ENCODE data around the gene SLC6A18. TPM values are rescaled to one million over a fixed set of nuclear protein-coding genes. Genes with fewer than 3 reads are reported as not detected.
"Not testable (repeated sequence)": the region's sequence is repeated elsewhere in the genome, so short reads cannot be mapped to it uniquely, and the experiment has no call there.

Gene SLC6A18
- total and polyA plus RNA-seq, 2 experiments from 2014 or later = 0.35 TPM; not detected in 1

DNA sequence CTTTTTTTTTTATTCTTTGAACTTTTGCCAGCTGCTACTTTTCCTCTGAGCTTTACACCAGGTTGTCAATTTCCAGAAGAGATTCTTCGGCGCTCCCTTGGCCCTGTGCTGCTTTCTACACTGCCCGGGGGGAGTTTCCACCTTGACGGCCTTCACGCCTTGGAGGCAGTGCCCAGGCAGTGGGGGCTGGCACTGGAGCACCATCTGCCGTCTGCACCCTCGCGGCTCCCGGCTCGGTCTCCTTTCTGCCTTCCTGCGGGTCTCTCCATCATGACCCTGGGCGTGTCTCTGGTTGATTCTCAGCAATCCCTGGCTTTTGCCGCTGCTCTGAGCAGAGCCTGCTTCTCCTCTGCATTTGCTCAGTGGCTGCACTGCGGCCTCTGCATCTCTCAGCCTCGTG, 2.9 kb downstream of the SLC6A18 start:
- no peak overlapping the region for H3K4me2 ChIP-seq

GRCh38 chr5:1229023-1229422, 3.8 kb downstream of the SLC6A18 start:
- not testable (repeated sequence) for H4K20me1 ChIP-seq (ENCODE audit: insufficient read depth, poor library complexity, severe bottlenecking); H3K27ac ChIP-seq; H3K79me2 ChIP-seq; H3K27me3 ChIP-seq; H3K4me1 ChIP-seq (ENCODE audit: insufficient read depth); H3K9me3 ChIP-seq (ENCODE audit: low read depth); H3K4me2 ChIP-seq; H2AFZ ChIP-seq; DNase-seq (ENCODE audit: low spot score); H3K4me3 ChIP-seq; H3K36me3 ChIP-seq (replicated peaks; ENCODE audit: insufficient read depth, low read depth); H3K9me2 ChIP-seq (replicated peaks; ENCODE audit: insufficient read depth)
- WGBS (ENCODE audit: low lambda C conversion rate, missing lambda C conversion rate) = 94% methylated on average over 7 of the region's 11 CpGs

More for the DNA sequence above, 2.9 kb downstream of the SLC6A18 start:
- no peak overlapping the region for H2AFZ ChIP-seq
- H3K79me2 ChIP-seq = no peaks in the 10 kb centered on the region
- H3K27ac ChIP-seq = no peak overlapping the region
- no peaks in the 10 kb centered on the region for H3K9me3 ChIP-seq (ENCODE audit: low read depth)
- no peaks in the 10 kb centered on the region for H3K36me3 ChIP-seq (replicated peaks; ENCODE audit: insufficient read depth, low read depth)
- no peak for DNase-seq (ENCODE audit: low spot score)
- no peaks in the 10 kb centered on the region for H3K4me1 ChIP-seq (ENCODE audit: insufficient read depth)
- H3K27me3 ChIP-seq = no peaks in the 10 kb centered on the region
- H3K9me2 ChIP-seq (replicated peaks; ENCODE audit: insufficient read depth) = no peaks in the 10 kb centered on the region
- WGBS (ENCODE audit: low lambda C conversion rate, missing lambda C conversion rate) = 61% methylated on average over 15 of the region's 15 CpGs
- TF ChIP-seq CTCF (IDR thresholded peaks at IDR 0.05; ENCODE audit: poor library complexity) (no peak), EZH2phosphoT487 (IDR thresholded peaks at IDR 0.05; ENCODE audit: low read depth, severe bottlenecking, unreplicated experiment) (no peak), EZH2 (IDR thresholded peaks at IDR 0.05; ENCODE audit: borderline replicate concordance) (no peak)
- H4K20me1 ChIP-seq (ENCODE audit: insufficient read depth, poor library complexity, severe bottlenecking) = no peaks in the 10 kb centered on the region
- H3K4me3 ChIP-seq = no peak overlapping the region

DNA sequence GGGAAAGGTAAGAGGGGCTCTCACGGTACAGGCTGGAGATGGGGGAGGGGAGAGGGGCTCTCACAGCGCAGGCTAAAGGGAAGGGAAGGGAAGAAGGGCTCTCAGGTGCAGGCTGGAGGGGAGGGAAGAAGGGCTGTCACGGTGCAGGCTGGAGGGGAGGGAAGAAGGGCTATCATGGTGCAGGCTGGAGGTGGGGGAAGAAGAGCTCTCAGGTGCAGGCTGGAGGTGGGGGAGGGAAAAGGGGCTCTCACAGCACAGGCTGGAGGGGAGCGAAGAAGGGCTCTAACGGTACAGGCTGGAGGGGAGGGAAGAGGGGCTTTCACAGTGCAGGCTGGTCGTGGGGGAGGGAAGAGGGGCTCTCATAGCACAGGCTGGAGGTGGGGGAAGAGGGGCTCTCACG, 4.6 kb downstream of the SLC6A18 start:
- no peak overlapping the region for H3K27ac ChIP-seq
- H3K4me3 ChIP-seq = no peak overlapping the region
- no peaks in the 10 kb centered on the region for H3K9me3 ChIP-seq (ENCODE audit: low read depth)
- no peak overlapping the region for H3K4me2 ChIP-seq
- H2AFZ ChIP-seq = no peak overlapping the region
- DNase-seq (ENCODE audit: low spot score) = no peak
- H3K27me3 ChIP-seq = no peaks in the 10 kb centered on the region
- no peaks in the 10 kb centered on the region for H3K79me2 ChIP-seq
- H3K36me3 ChIP-seq (replicated peaks; ENCODE audit: insufficient read depth, low read depth) = no peaks in the 10 kb centered on the region
- TF ChIP-seq CTCF (IDR thresholded peaks at IDR 0.05; ENCODE audit: poor library complexity) (no peak), EZH2phosphoT487 (IDR thresholded peaks at IDR 0.05; ENCODE audit: low read depth, severe bottlenecking, unreplicated experiment) (no peak), EZH2 (IDR thresholded peaks at IDR 0.05; ENCODE audit: borderline replicate concordance) (no peak)
- H3K4me1 ChIP-seq (ENCODE audit: insufficient read depth) = no peaks in the 10 kb centered on the region
- H4K20me1 ChIP-seq (ENCODE audit: insufficient read depth, poor library complexity, severe bottlenecking) = no peaks in the 10 kb centered on the region
- WGBS (ENCODE audit: low lambda C conversion rate, missing lambda C conversion rate) = 83% methylated on average over 1 of the region's 7 CpGs
- no peaks in the 10 kb centered on the region for H3K9me2 ChIP-seq (replicated peaks; ENCODE audit: insufficient read depth)

GRCh38 chr5:1230551-1230950, 5.4 kb downstream of the SLC6A18 start:
- TF ChIP-seq EZH2 (IDR thresholded peaks at IDR 0.05; ENCODE audit: borderline replicate concordance) (no peak), CTCF (IDR thresholded peaks at IDR 0.05; ENCODE audit: poor library complexity) (no peak)
- no peak for DNase-seq (ENCODE audit: low spot score)
- Histone ChIP-seq H2AFZ (no peak overlapping the region), H3K4me2 (no peak overlapping the region), H3K9me3 (ENCODE audit: low read depth) (no peaks in the 10 kb centered on the region), H3K4me3 (no peak overlapping the region), H4K20me1 (ENCODE audit: insufficient read depth, poor library complexity, severe bottlenecking) (no peaks in the 10 kb centered on the region), H3K79me2 (no peaks in the 10 kb centered on the region), H3K4me1 (ENCODE audit: insufficient read depth) (no peaks in the 10 kb centered on the region), H3K36me3 (replicated peaks; ENCODE audit: insufficient read depth, low read depth) (no peaks in the 10 kb centered on the region), H3K9me2 (replicated peaks; ENCODE audit: insufficient read depth) (no peaks in the 10 kb centered on the region), H3K27me3 (no peaks in the 10 kb centered on the region), H3K27ac (no peak overlapping the region)
- WGBS (ENCODE audit: low lambda C conversion rate, missing lambda C conversion rate) = 94% methylated on average over 17 of the region's 17 CpGs

All from hepatocyte (in vitro differentiated cells).